Measurements from ENCODE around the gene RUNX1.

RUNX1 gene

GRCh38 chr21:35035581-35035980, 13.5 kb downstream of the RUNX1 start:
- no peak for DNase-seq

GRCh38 chr21:35035116-35035515, 14.0 kb downstream of the RUNX1 start:
- DNase-seq, result no peak

GRCh38 chr21:35034203-35034926, 14.7 kb downstream of the RUNX1 start:
- no peak for DNase-seq

- no peak for DNase-seq
Measured at GRCh38 chr21:35032474-35033263, 16.4 kb downstream of the RUNX1 start.

GRCh38 chr21:35028451-35028978, 20.6 kb downstream of the RUNX1 start:
- DNase-seq, result no peak

GRCh38 chr21:35027563-35028450, 21.3 kb downstream of the RUNX1 start:
- peak; percentile 34 for DNase-seq

- DNase-seq, result peak; percentile 87
Measured at GRCh38 chr21:35026617-35027562, 22.2 kb downstream of the RUNX1 start.

GRCh38 chr21:35026153-35026500, 23.0 kb downstream of the RUNX1 start:
- DNase-seq, result no peak

- DNase-seq, result no peak
Measured at GRCh38 chr21:35025206-35026152, 23.6 kb downstream of the RUNX1 start.

GRCh38 chr21:35024513-35024912, 24.6 kb downstream of the RUNX1 start:
- DNase-seq, result no peak

- no peak for DNase-seq
Measured at GRCh38 chr21:35024071-35024420, 25.1 kb downstream of the RUNX1 start.

GRCh38 chr21:35023396-35024070, 25.6 kb downstream of the RUNX1 start:
- DNase-seq, result no peak

- no peak for DNase-seq
Measured at GRCh38 chr21:35021546-35021945, 27.6 kb downstream of the RUNX1 start.

- no peak for DNase-seq
Measured at GRCh38 chr21:35020902-35021301, 28.2 kb downstream of the RUNX1 start.

GRCh38 chr21:35020436-35020835, 28.7 kb downstream of the RUNX1 start:
- DNase-seq, result peak; percentile 44

- DNase-seq, result no peak
Measured at GRCh38 chr21:35019631-35020032, 29.5 kb downstream of the RUNX1 start.

GRCh38 chr21:35017256-35017655, 31.8 kb downstream of the RUNX1 start:
- DNase-seq, result no peak

GRCh38 chr21:35016517-35017188, 32.4 kb downstream of the RUNX1 start:
- DNase-seq, result no peak

GRCh38 chr21:35016071-35016470, 33.0 kb downstream of the RUNX1 start:
- DNase-seq, result no peak
